ENCODE data around the gene IFIT3. TPM values are rescaled to one million over a fixed set of nuclear protein-coding genes. Genes with fewer than 3 reads are reported as not detected.

IFIT3 gene
- total and polyA plus RNA-seq, 2 of the 8 experiments (the other 6 are each of a cell fraction or from before 2014, with no cell fraction given), result 0.12 to 0.84 TPM

- H3K27me3 ChIP-seq (replicated peaks in 1 of 4; ENCODE audit: control insufficient read depth in 3 of 4, extremely low read depth in 1 of 4, insufficient read depth in 3 of 4, low read length in 3 of 4), result no peaks in the 10 kb centered on the region
- H3K79me2 ChIP-seq (ENCODE audit: control insufficient read depth in 1 of 2, insufficient read depth in 2 of 2, low read length in 2 of 2), result no peaks in the 10 kb centered on the region
- no peak overlapping the region for H2BK120ac ChIP-seq (replicated peaks; ENCODE audit: low read depth, low read length)
- no peak overlapping the region for H3K9ac ChIP-seq (replicated peaks in 1 of 4; ENCODE audit: extremely low read depth in 1 of 4, low read depth in 3 of 4, low read length in 3 of 4)
- H2AK5ac ChIP-seq (ENCODE audit: low read depth, low read length), result no peak overlapping the region
- no peak overlapping the region for H3K23ac ChIP-seq (ENCODE audit: insufficient read length)
- H3K27ac ChIP-seq (ENCODE audit: low read depth, low read length), result no peak overlapping the region
- FAIRE-seq (no peak), DNase-seq (ENCODE audit: low read depth in 1 of 2, low spot score in 2 of 2) (no peak)
- CTCF ChIA-PET (ENCODE audit: partially characterized antibody), result interaction anchor here (0.6 to 9.9 kb wide), 3 partner anchors 56 to 496 kb away, joined by 3 to 60 read pairs (median 4); no protein-coding TSS in a partner anchor
- H3K4ac ChIP-seq (replicated peaks; ENCODE audit: insufficient read length, low read depth, low read length), result no peak overlapping the region
- no peak overlapping the region for H2BK5ac ChIP-seq (ENCODE audit: low read depth, low read length)
- H3K4me2 ChIP-seq (ENCODE audit: insufficient read depth in 1 of 2, low read depth in 2 of 2, low read length in 2 of 2), result no peak overlapping the region
- no peak overlapping the region for H3K56ac ChIP-seq (replicated peaks; ENCODE audit: insufficient read length, low read depth, low read length)
- no peaks in the 10 kb centered on the region for H3K9me3 ChIP-seq (ENCODE audit: insufficient read depth in 2 of 2, low read depth in 1 of 2, low read length in 1 of 2)
- H3K79me1 ChIP-seq (ENCODE audit: low read depth, low read length), result no peaks in the 10 kb centered on the region
- no peaks in the 10 kb centered on the region for H3K36me3 ChIP-seq (ENCODE audit: control insufficient read depth in 2 of 4, insufficient read depth in 4 of 4, low read length in 3 of 4)
- H4K91ac ChIP-seq (replicated peaks; ENCODE audit: insufficient read length, low read length), result no peak overlapping the region
- no peaks in the 10 kb centered on the region for H4K20me1 ChIP-seq (replicated peaks in 1 of 2; ENCODE audit: control insufficient read depth in 1 of 2, insufficient read depth in 2 of 2, low read length in 2 of 2)
- no peak overlapping the region for H3K14ac ChIP-seq (ENCODE audit: insufficient read length)
- no peak overlapping the region for H2BK20ac ChIP-seq (ENCODE audit: low read length)
- no peak overlapping the region for H4K8ac ChIP-seq (ENCODE audit: extremely low read depth, insufficient read depth, low read length)
- H2BK12ac ChIP-seq (ENCODE audit: low read depth, low read length), result no peak overlapping the region
- 84% methylated on average over 13 of the region's 13 CpGs; no CpG with 5 or more reads in 1 of the 2 experiments for WGBS, 2 experiments (ENCODE audit: extremely low coverage in 1 of 2, insufficient coverage in 1 of 2, insufficient read length in 1 of 2, insufficient replicate concordance in 2 of 2, low coverage in 1 of 2, low lambda C conversion rate in 2 of 2, missing lambda C conversion rate in 1 of 2)
- POLR2A ChIA-PET (ENCODE audit: partially characterized antibody), result no interaction called here
- H3K4me1 ChIP-seq (replicated peaks in 1 of 4; ENCODE audit: control insufficient read depth in 3 of 4, insufficient read depth in 4 of 4, low read length in 3 of 4), result peaks cover 0 to 3% (median 1%) of the 10 kb centered on the region in 4 experiments; a peak in 2 of 7 replicates
- no peak overlapping the region for H3K4me3 ChIP-seq (ENCODE audit: extremely low read depth in 1 of 4, insufficient read depth in 2 of 4, low read depth in 3 of 4, low read length in 4 of 4)
- H3K23me2 ChIP-seq (ENCODE audit: low read depth, low read length), result no peaks in the 10 kb centered on the region
- H2AFZ ChIP-seq (ENCODE audit: low read length), result no peak overlapping the region
- H2BK15ac ChIP-seq (ENCODE audit: low read length), result no peak overlapping the region
- no peak overlapping the region for H3K18ac ChIP-seq (ENCODE audit: extremely low read depth, low read length)
- no peak overlapping the region for H4K5ac ChIP-seq (ENCODE audit: insufficient read length, low read depth, low read length)
- no peak for TF ChIP-seq TEAD4 (IDR thresholded peaks at IDR 0.05; ENCODE audit: low read depth, low read length)
- no peak for TF ChIP-seq SP4 (IDR thresholded peaks at IDR 0.05; ENCODE audit: low read length)
- no peak for TF ChIP-seq HDAC6 (IDR thresholded peaks at IDR 0.05; ENCODE audit: low read depth, low read length)
- TF ChIP-seq YY1 (IDR thresholded peaks at IDR 0.05; ENCODE audit: low read depth, low read length), result no peak
- no peak for TF ChIP-seq RAD21 (IDR thresholded peaks at IDR 0.05 in 1 of 2, conservative IDR thresholded peaks at IDR 0.05 in 1 of 2; ENCODE audit: low read depth in 2 of 2, low read length in 2 of 2)
- no peak for TF ChIP-seq SIRT6 (IDR thresholded peaks at IDR 0.05; ENCODE audit: low read length)
- no peak for TF ChIP-seq ZNF274 (IDR thresholded peaks at IDR 0.05; ENCODE audit: borderline replicate concordance, extremely low read depth, low read length)
- TF ChIP-seq CHD2 (IDR thresholded peaks at IDR 0.05; ENCODE audit: low read length), result no peak
- TF ChIP-seq TBP (IDR thresholded peaks at IDR 0.05; ENCODE audit: low read depth, low read length), result no peak
- TF ChIP-seq FOSL1 (IDR thresholded peaks at IDR 0.05; ENCODE audit: insufficient read depth, low read depth, low read length), result no peak
- no peak for TF ChIP-seq GTF2F1 (IDR thresholded peaks at IDR 0.05; ENCODE audit: borderline replicate concordance, low read depth, low read length)
- TF ChIP-seq SUZ12 (IDR thresholded peaks at IDR 0.05; ENCODE audit: low read length), result no peak
- TF ChIP-seq CTBP2 (IDR thresholded peaks at IDR 0.05; ENCODE audit: borderline replicate concordance, insufficient read depth, insufficient read length, low read length), result no peak
Observed at GRCh38 chr10:89306434-89307268, 21.1 kb upstream of the IFIT3 start.
